SK-N-SH (cell line): ENCODE data around the gene TBC1D12. TPM values are rescaled to one million over a fixed set of nuclear protein-coding genes. Genes with fewer than 3 reads are reported as not detected.
"Not testable (repeated sequence)": the region's sequence is repeated elsewhere in the genome, so short reads cannot be mapped to it uniquely, and the experiment has no call there.

Source experiments
- CTCF ChIA-PET: fragments of 300-600, 350-600 bp; formaldehyde crosslinking; extraction: SDS; loops from one replicate; lab custom pipeline; 2021; lab: Yijun Ruan, JAX
- POLR2A ChIA-PET: fragments of 350-600 bp; sonication (Branson Sonifier 250); formaldehyde crosslinking; extraction: SDS; loops from one replicate; lab custom pipeline; 2020; ENCODE audit warnings: antibody characterized with exemption, inconsistent platforms; lab: Yijun Ruan, JAX
- DNase-seq: peaks from one replicate; pipeline ENCODE4 v3.0.0; 2012
- H2AFZ ChIP-seq: fragments of 200-600 bp; sonication (generic); 2 replicates; pipeline ENCODE4 v1.8.1; 2016; ENCODE audit warnings: antibody characterized with exemption, mild to moderate bottlenecking, low read depth
- H3F3A ChIP-seq: fragments of 200-600 bp; sonication (generic); replicated peaks from 2 replicates; pipeline ENCODE3; 2016; ENCODE audit warnings: antibody characterized with exemption, mild to moderate bottlenecking; ENCODE audit not compliant: insufficient read depth
- H3K27ac ChIP-seq, 2 experiments: fragments of 200-500 bp in 1 of 2; fragments of 200-600 bp in 1 of 2; sonication (Bioruptor generic) in 1 of 2; sonication (generic), shearing (Covaris generic) in 1 of 2; 2 replicates each; pipeline versions ENCODE4 v1.5.1 to v1.6.1; 2014 to 2016; ENCODE audit warnings: low read depth in 2 of 2, inconsistent platforms in 1 of 2, low read length in 1 of 2, mild to moderate bottlenecking in 1 of 2, mixed read lengths in 1 of 2
- H3K27me3 ChIP-seq: fragments of 200-600 bp; sonication (generic), shearing (Covaris generic); 2 replicates; pipeline ENCODE4 v1.6.1; 2016; ENCODE audit warnings: mixed run types; ENCODE audit not compliant: insufficient read depth
- H3K36me3 ChIP-seq, 2 experiments: fragments of 200-500 bp in 1 of 2; fragments of 200-600 bp in 1 of 2; sonication (Bioruptor generic) in 1 of 2; sonication (generic) in 1 of 2; replicated peaks in 1 of 2; 2 replicates each; pipeline versions ENCODE3 to v1.5.1; 2014 to 2016; ENCODE audit warnings: low read length in 1 of 2, mild to moderate bottlenecking in 1 of 2; ENCODE audit not compliant: insufficient read depth in 2 of 2, control insufficient read depth in 1 of 2
- H3K4me1 ChIP-seq, 2 experiments: fragments of 200-500 bp in 1 of 2; fragments of 200-600 bp in 1 of 2; sonication (Bioruptor generic) in 1 of 2; sonication (generic), shearing (Covaris generic) in 1 of 2; 2 replicates each; pipeline versions ENCODE4 v1.5.1 to v1.6.1; 2014 to 2016; ENCODE audit warnings: low read depth in 1 of 2, low read length in 1 of 2, mixed run types in 1 of 2; ENCODE audit not compliant: insufficient read depth in 2 of 2, control insufficient read depth in 1 of 2
- H3K4me2 ChIP-seq: fragments of 200-600 bp; sonication (generic), shearing (Covaris generic); 2 replicates; pipeline ENCODE4 v1.6.1; 2017; ENCODE audit warnings: mixed run types
- H3K4me3 ChIP-seq, 2 experiments: fragments of 200-500 bp in 1 of 2; fragments of 200-600 bp in 1 of 2; sonication (Bioruptor generic) in 1 of 2; sonication (generic), shearing (Covaris generic) in 1 of 2; 2 replicates each; pipeline versions ENCODE4 v1.5.1 to v1.8.1; 2014 to 2016; ENCODE audit warnings: low read depth in 2 of 2, inconsistent platforms in 1 of 2, low read length in 1 of 2, mild to moderate bottlenecking in 1 of 2, mixed read lengths in 1 of 2, moderate library complexity in 1 of 2
- H3K79me2 ChIP-seq: fragments of 200-600 bp; sonication (generic); 2 replicates; pipeline ENCODE4 v1.8.1; 2017; ENCODE audit warnings: mild to moderate bottlenecking; ENCODE audit not compliant: insufficient read depth
- H3K9ac ChIP-seq: fragments of 200-600 bp; sonication (generic); 2 replicates; pipeline ENCODE4 v1.6.1; 2017; ENCODE audit warnings: mixed run types
- H3K9me2 ChIP-seq: fragments of 200-600 bp; sonication (generic); 2 replicates; pipeline ENCODE4 v1.6.1; 2017; ENCODE audit warnings: mixed run types
- H3K9me3 ChIP-seq: fragments of 200-600 bp; sonication (generic); 2 replicates; pipeline ENCODE4 v1.6.1; 2017; ENCODE audit warnings: mixed run types, mild to moderate bottlenecking, moderate library complexity
- H4K20me1 ChIP-seq: fragments of 200-600 bp; sonication (generic); 2 replicates; pipeline ENCODE4 v1.6.1; 2017; ENCODE audit warnings: mild to moderate bottlenecking, mixed run types; ENCODE audit not compliant: insufficient read depth
- EP300 ChIP-seq, 2 experiments: IDR thresholded peaks; 2 replicates each; pipeline versions ENCODE4 v1.4.0 to v1.6.1; 2012; ENCODE audit warnings: borderline replicate concordance in 1 of 2, low read depth in 1 of 2, low read length in 1 of 2
- EZH2phosphoT487 ChIP-seq: fragments of 200-600 bp; sonication (generic); IDR thresholded peaks from 2 replicates; pipeline ENCODE4 v1.6.1; 2017; ENCODE audit warnings: low read depth, mixed run types, mild to moderate bottlenecking, antibody characterized with exemption, moderate library complexity, borderline replicate concordance
- IRF3 ChIP-seq: fragments of 150-350 bp; IDR thresholded peaks from 2 replicates; pipeline ENCODE4 v1.6.1; 2016; ENCODE audit warnings: mild to moderate bottlenecking, low read depth, low read length
- MXI1 ChIP-seq: IDR thresholded peaks from 2 replicates; pipeline ENCODE4 v1.6.1; 2012; ENCODE audit warnings: mild to moderate bottlenecking, low read depth, low read length, improper control_type of control experiment
- NRF1 ChIP-seq: IDR thresholded peaks from 2 replicates; pipeline ENCODE4 v1.6.1; 2012; ENCODE audit warnings: low read depth, mild to moderate bottlenecking, low read length
- RAD21 ChIP-seq: IDR thresholded peaks from 2 replicates; pipeline ENCODE4 v1.6.1; 2012; ENCODE audit warnings: mild to moderate bottlenecking, low read length
- SMC3 ChIP-seq: IDR thresholded peaks from 2 replicates; pipeline ENCODE4 v1.6.1; 2012; ENCODE audit warnings: low read depth, low read length, improper control_type of control experiment
- WGBS: methylation state at CpG from one replicate; pipeline ENCODE4 v1.1.6; 2017; ENCODE audit warnings: low lambda C conversion rate; 5-methylcytosine and 5-hydroxymethylcytosine counted together
- polyA plus RNA-seq, 3 experiments: library from polyadenylated mRNA; depleted of rRNA; stranded (reverse); fragments of >200 nt; gene quantifications; 2 replicates each; pipeline ENCODE4 v1.2.3, GENCODE V29; 2012

Gene TBC1D12
- polyA plus RNA-seq, 1 of the 3 experiments (the other 2 are of a cell fraction) = 1.8 TPM

- Histone ChIP-seq H3K27ac (no peak overlapping the region), H3K4me3 (no peak overlapping the region), H3K27me3 (no peaks in the 10 kb centered on the region), H3K9me3 (no peaks in the 10 kb centered on the region), H4K20me1 (no peaks in the 10 kb centered on the region), H3K4me2 (no peak overlapping the region), H2AFZ (no peak overlapping the region), H3K79me2 (no peaks in the 10 kb centered on the region), H3K9me2 (no peaks in the 10 kb centered on the region), H3K9ac (no peak overlapping the region), H3F3A (no peaks in the 10 kb centered on the region), H3K36me3 (no peaks in the 10 kb centered on the region), H3K4me1 (no peaks in the 10 kb centered on the region)
- TF ChIP-seq NRF1 = no peak
- no peak for TF ChIP-seq EP300 (IDR thresholded peaks at IDR 0.05; ENCODE audit: borderline replicate concordance in 1 of 2, low read depth in 1 of 2, low read length in 1 of 2)
- no peak for TF ChIP-seq RAD21
- TF ChIP-seq EZH2phosphoT487 = no peak
- TF ChIP-seq IRF3 = no peak
- no peak for TF ChIP-seq SMC3
- no peak for TF ChIP-seq MXI1
- CTCF ChIA-PET = interaction anchor here (1.4 kb wide), 1 partner anchor 14 kb away, joined by 4 read pairs; no protein-coding TSS in a partner anchor
- POLR2A ChIA-PET = no interaction called here
- WGBS = 90% methylated on average over 2 of the region's 2 CpGs
- no peak for DNase-seq
These were observed 18.8 kb upstream of the TBC1D12 start for GRCh38 chr10:94383530-94383929.

GRCh38 chr10:94385733-94386132, 16.6 kb upstream of the TBC1D12 start:
- H3K9me2 ChIP-seq, H2AFZ ChIP-seq, H3K4me2 ChIP-seq, H3K36me3 ChIP-seq, H4K20me1 ChIP-seq, H3K79me2 ChIP-seq, H3K9ac ChIP-seq, H3K4me1 ChIP-seq, H3K27ac ChIP-seq, H3K27me3 ChIP-seq, H3K4me3 ChIP-seq, POLR2A ChIA-PET, DNase-seq, H3F3A ChIP-seq, H3K9me3 ChIP-seq: not testable (repeated sequence)
- CTCF ChIA-PET = interaction anchor here (1.2 kb wide), 1 partner anchor 58 kb away, joined by 3 read pairs; no protein-coding TSS in a partner anchor
- 88% methylated on average over 3 of the region's 3 CpGs for WGBS

GRCh38 chr10:94392117-94392516, 10.2 kb upstream of the TBC1D12 start:
- H3K27ac ChIP-seq, H4K20me1 ChIP-seq, H3F3A ChIP-seq, H3K9me3 ChIP-seq, H2AFZ ChIP-seq, H3K36me3 ChIP-seq, POLR2A ChIA-PET, H3K27me3 ChIP-seq, H3K9me2 ChIP-seq, DNase-seq, H3K4me1 ChIP-seq, H3K9ac ChIP-seq, H3K4me3 ChIP-seq, H3K4me2 ChIP-seq, H3K79me2 ChIP-seq: not testable (repeated sequence)
- CTCF ChIA-PET = interaction anchor here (0.8 kb wide), 1 partner anchor 28 kb away, joined by 3 read pairs; no protein-coding TSS in a partner anchor
- WGBS = 91% methylated on average over 8 of the region's 9 CpGs
